GM19025 (cell line): Measurements from ENCODE around the gene SFXN5.
"Not testable (repeated sequence)": the region's sequence is repeated elsewhere in the genome, so short reads cannot be mapped to it uniquely, and the experiment has no call there.

Experiments used
- ATAC-seq: cut with Tn5 transposase; IDR thresholded peaks from one replicate; pipeline ENCODE4 v1.9.1; 2021; ENCODE audit warnings: mild to moderate bottlenecking, low read depth, moderate library complexity; ENCODE audit not compliant: unreplicated experiment

Gene SFXN5

GRCh38 chr2:73101626-73102256 lies 30.2 kb upstream of the SFXN5 start:
- no peak for ATAC-seq

- no peak for ATAC-seq
Measured at GRCh38 chr2:73100956-73101355, 29.4 kb upstream of the SFXN5 start.

DNA sequence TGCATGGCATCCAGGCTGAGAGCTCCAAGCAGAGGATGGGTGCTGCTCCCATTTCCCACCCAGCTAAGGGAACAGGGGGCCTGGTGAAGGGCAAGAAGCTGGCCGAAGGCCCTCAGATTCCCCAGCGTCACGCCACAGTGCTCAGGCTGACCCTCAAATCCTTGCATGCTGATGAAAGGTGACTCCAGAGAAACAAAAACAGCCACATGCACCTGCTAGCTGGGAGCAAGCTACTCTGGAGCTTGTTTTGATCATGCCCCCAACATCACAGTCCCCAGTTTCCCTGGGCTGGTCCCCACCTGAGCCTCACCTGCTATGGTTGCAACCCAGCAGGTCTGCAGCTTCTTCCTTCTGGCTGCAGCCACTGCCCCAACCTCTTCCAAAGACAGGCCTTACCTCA lies 28.0 kb upstream of the SFXN5 start:
- no peak for ATAC-seq

DNA sequence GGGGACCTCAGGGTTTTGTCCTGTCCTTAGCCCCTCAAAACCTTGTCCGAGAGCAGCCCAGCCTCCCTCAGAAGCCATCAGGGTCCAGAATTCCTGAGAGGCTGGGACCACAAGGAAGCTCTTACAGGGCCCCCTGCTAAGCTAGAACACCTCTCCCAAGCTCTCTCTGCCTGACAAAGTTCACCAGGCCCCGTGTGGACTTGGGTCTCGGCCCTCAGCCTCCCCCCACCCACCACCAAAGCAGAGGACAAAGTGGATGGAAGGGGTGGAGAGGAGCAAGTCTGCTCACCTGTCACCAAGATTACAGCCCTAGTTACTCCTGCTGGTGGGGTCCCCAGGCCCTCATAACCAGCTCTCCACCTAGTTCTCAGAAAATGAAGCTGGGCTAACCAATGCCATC lies 24.4 kb upstream of the SFXN5 start:
- ATAC-seq, result no peak

DNA sequence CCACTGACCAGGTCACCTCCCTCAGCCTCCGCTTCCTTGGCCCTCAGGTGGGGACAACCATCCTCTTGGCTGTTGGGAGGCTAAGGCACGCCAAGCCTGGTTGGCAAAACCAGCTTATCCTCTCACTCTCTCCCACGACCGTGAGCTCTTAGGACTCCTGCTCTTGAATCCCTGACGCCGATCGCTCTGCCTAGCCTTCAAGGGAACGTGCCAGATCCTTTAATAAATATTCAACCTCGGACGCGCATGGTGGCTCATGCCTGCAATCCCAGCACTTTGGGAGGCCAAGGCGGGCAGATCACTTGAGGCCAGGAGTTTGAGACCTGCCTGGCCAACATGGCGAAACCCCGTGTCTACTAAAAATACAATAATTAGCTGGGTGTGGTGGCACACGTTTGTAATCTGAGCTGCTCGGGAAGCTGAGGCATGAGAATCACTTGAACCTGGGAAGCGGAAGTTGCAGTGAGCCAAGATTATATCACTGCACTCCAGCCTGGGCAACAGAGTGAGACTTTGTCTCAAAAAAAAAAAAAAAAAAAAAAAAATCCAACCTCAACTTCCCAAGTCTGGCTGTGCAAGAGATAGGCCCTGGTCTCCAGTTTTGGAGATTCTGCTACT lies 22.2 kb upstream of the SFXN5 start:
- ATAC-seq, result not testable (repeated sequence)

- ATAC-seq, result no peak
Measured at GRCh38 chr2:73092146-73092783, 20.8 kb upstream of the SFXN5 start.

- no peak for ATAC-seq
Measured at GRCh38 chr2:73091696-73092095, 20.2 kb upstream of the SFXN5 start.

DNA sequence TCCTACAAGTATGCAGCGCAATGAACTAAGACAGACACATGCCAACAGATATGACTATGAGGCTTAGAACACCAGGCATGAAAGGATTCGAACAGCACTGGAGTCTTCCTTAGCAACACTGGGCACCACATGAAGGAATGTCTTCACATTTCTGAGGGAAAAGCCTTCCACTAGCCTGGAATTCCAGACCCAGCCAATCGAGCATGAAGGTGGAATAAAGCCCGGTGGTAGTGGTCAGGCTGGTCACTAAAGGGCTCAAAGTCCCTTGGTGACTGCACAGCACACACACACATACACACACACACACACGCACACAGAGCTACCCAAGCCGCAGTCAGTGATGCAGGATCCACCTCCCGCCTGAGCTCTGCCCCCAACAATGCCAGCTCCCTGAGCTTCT lies 19.7 kb upstream of the SFXN5 start:
- no peak for ATAC-seq

DNA sequence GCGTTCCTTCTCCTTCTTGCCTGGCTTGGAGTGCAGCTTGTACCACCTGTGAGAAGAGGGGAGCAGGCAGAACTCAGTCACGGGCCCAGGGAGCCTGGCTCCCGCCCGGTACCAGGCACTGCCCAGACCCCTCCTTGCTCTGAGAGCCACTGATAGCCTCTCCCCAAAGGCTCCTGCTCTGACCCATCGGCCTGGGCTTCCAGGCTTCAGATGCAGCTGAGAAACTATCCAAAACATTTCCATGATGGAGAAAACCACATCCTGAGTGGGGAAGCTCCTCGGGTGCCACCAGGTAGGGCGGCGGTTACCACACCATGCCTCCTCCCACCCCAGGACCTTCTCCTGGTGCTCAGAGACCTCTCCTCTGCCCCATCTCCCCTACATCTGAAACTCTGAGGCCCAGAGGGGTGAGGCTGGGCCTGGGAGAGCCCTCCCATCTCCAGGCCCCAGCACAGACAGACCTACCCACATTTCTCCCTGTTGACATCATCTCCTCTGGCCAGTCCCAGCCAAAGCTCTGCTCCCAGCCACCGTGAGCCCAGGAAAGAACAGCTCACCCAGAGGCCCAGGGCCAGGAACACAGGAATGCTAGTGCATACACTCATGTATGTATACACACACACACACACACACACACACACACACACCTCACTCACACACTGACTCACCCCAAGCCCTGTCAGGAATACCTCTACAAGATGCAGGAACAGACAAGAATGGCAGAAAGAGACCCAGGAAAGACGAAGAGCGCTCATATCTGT lies 17.9 kb upstream of the SFXN5 start:
- no peak for ATAC-seq

DNA sequence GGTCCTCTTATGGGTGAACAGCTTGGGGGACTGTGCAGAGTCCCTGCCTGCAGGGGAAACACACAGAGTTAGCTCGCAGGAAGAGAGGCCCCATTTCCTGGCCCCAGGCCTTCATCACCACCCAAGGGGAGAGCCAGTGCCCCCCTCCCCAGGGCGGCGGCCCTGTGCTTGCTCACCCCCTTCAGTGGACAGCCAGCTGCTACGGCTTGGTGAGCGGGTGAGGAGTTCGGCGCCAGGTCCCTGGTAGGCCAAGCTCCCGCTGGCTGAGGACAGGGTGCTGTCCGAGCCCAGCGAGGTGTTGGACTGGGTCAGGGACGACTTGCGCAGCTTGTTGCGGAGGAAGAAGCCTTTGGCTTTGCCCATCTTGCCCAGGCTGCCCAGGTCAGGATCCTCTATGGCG lies 17.2 kb upstream of the SFXN5 start:
- ATAC-seq, result no peak

- no peak for ATAC-seq
Measured at GRCh38 chr2:73088211-73088610, 16.7 kb upstream of the SFXN5 start.

GRCh38 chr2:73087311-73087710 lies 15.8 kb upstream of the SFXN5 start:
- ATAC-seq, result no peak

- ATAC-seq, result peak; percentile 94
Measured at GRCh38 chr2:73085691-73086090, 14.2 kb upstream of the SFXN5 start.

GRCh38 chr2:73084971-73085370 lies 13.5 kb upstream of the SFXN5 start:
- ATAC-seq, result no peak

DNA sequence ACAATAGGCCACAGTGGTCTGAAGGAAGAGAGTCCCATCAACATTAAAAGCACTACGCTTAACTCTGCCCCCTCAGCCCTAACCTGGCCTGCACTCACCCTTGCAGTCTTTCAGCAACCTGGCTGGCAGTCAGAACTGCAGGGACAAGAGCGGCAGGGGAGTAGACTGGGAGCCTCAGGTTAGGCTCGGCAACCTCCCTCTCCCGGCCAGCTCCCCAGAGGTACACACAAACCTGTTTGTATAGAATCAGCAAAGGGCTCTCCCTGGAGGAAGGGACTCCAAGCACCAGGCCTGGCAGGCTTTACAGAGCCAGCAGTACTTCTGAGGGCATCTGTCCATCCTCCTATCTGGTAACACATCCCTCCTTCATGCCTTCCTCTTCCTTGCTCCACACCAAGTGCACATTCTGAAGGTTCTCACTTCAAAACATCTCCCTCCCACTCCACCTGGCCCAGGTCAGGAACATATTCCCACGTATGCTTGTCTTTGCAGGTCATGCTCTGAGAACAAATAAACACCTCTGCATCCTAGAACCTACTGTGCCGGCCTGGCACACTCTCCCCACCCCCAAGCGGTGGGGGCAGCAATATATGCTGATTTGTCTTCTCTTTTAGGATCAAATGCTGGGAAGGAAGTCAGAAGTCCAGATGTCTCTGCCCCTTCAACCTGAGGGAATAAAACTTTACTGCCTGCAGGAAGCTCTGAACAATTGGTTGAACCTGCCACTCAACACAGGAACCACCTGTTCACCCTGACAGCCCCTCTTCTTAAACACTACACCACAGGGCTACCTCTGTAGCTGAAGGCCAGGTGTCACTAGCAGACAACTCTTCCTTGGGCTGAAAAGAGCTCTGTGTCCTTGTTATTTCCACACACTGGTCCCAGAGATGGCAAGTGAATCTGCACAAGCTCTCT lies 12.6 kb upstream of the SFXN5 start:
- no peak for ATAC-seq

GRCh38 chr2:73082523-73083410 lies 11.3 kb upstream of the SFXN5 start:
- ATAC-seq, result no peak

- no peak for ATAC-seq
Measured at GRCh38 chr2:73081181-73081671, 9.7 kb upstream of the SFXN5 start.

GRCh38 chr2:73080321-73081131 lies 9.0 kb upstream of the SFXN5 start:
- ATAC-seq, result no peak
